CD4-positive, alpha-beta T cell treated with Interleukin-6 at 100 ng/mL for 8 hours (primary cell): ENCODE measurements around the gene CTIF.
"Not testable (repeated sequence)": the region's sequence is repeated elsewhere in the genome, so short reads cannot be mapped to it uniquely, and the experiment has no call there.

Source experiments
- DNase-seq: peaks from one replicate; pipeline ENCODE4 v3.0.0-alpha.2; 2020; ENCODE audit warnings: mixed read lengths, low spot score

The CTIF gene

GRCh38 chr18:48538531-48539405 lies at the start of gene CTIF:
CTIF (plus strand) TSS chr18:48539031; CDS start chr18:48619566, 80,535 bp downstream.
- peak; percentile 61 for DNase-seq

GRCh38 chr18:48490641-48491293 lies 48.1 kb upstream of the CTIF start:
- DNase-seq = no peak

GRCh38 chr18:48492880-48493279 lies 46.0 kb upstream of the CTIF start:
- no peak for DNase-seq

- DNase-seq = no peak
Measured at GRCh38 chr18:48493434-48494230, 45.2 kb upstream of the CTIF start.

GRCh38 chr18:48497863-48498262 lies 41.0 kb upstream of the CTIF start:
- no peak for DNase-seq

GRCh38 chr18:48500517-48500916 lies 38.3 kb upstream of the CTIF start:
- no peak for DNase-seq

- no peak for DNase-seq
Measured at GRCh38 chr18:48502906-48503305, 35.9 kb upstream of the CTIF start.

- no peak for DNase-seq
Measured at GRCh38 chr18:48504819-48505218, 34.0 kb upstream of the CTIF start.

- not testable (repeated sequence) for DNase-seq
Measured at GRCh38 chr18:48506983-48507568, 31.8 kb upstream of the CTIF start.

- DNase-seq = not testable (repeated sequence)
Measured at GRCh38 chr18:48512498-48512897, 26.3 kb upstream of the CTIF start.

GRCh38 chr18:48514786-48515185 lies 24.0 kb upstream of the CTIF start:
- DNase-seq = no peak

- no peak for DNase-seq
Measured at GRCh38 chr18:48517048-48517447, 21.8 kb upstream of the CTIF start.

GRCh38 chr18:48519431-48520100 lies 19.3 kb upstream of the CTIF start:
- no peak for DNase-seq

- DNase-seq = no peak
Measured at GRCh38 chr18:48521723-48522122, 17.1 kb upstream of the CTIF start.

- no peak for DNase-seq
Measured at GRCh38 chr18:48525671-48526070, 13.2 kb upstream of the CTIF start.

GRCh38 chr18:48527461-48527860 lies 11.4 kb upstream of the CTIF start:
- no peak for DNase-seq

- DNase-seq = no peak
Measured at GRCh38 chr18:48528861-48529260, 10.0 kb upstream of the CTIF start.

- no peak for DNase-seq
Measured at GRCh38 chr18:48529796-48530195, 9.0 kb upstream of the CTIF start.

- DNase-seq = no peak
Measured at GRCh38 chr18:48530399-48531081, 8.3 kb upstream of the CTIF start.

GRCh38 chr18:48531082-48531403 lies 7.8 kb upstream of the CTIF start:
- DNase-seq = no peak

- no peak for DNase-seq
Measured at GRCh38 chr18:48531908-48532307, 6.9 kb upstream of the CTIF start.
